ENCODE data around the gene KATNAL1. TPM values are rescaled to one million over a fixed set of nuclear protein-coding genes. Genes with fewer than 3 reads are reported as not detected.
A peak's percentile ranks its signal among the peaks of the same experiment; 100 is the strongest.

KATNAL1 gene
- total and polyA plus RNA-seq, 2 experiments from 2014 or later: 6.0 to 21.2 TPM

- Histone ChIP-seq H3K27ac (no peak overlapping the region), H3K4me3 (no peak overlapping the region), H3K36me3 (no peaks in the 10 kb centered on the region), H3K9me3 (ENCODE audit: low read depth) (no peaks in the 10 kb centered on the region), H3K4me1 (ENCODE audit: low read depth) (peaks cover under 1% of the 10 kb centered on the region), H3K27me3 (no peaks in the 10 kb centered on the region)
- DNase-seq (ENCODE audit: low read depth in 1 of 2, low spot score in 1 of 2): peak in 1 of 2 donors; percentile 80
- TF ChIP-seq CTCF (IDR thresholded peaks at IDR 0.05; ENCODE audit: low read depth, low read length): peak; percentile 54
These were observed 148.4 kb downstream of the KATNAL1 start for GRCh38 chr13:30158774-30159445.

GRCh38 chr13:30157616-30157993, 149.7 kb downstream of the KATNAL1 start:
- DNase-seq (ENCODE audit: low read depth in 1 of 2, low spot score in 1 of 2): no peak
- no peaks in the 10 kb centered on the region for H3K4me1 ChIP-seq (ENCODE audit: low read depth)
- H3K9me3 ChIP-seq (ENCODE audit: low read depth): no peaks in the 10 kb centered on the region
- no peaks in the 10 kb centered on the region for H3K27me3 ChIP-seq
- no peak for TF ChIP-seq CTCF (IDR thresholded peaks at IDR 0.05; ENCODE audit: low read depth, low read length)
- no peak overlapping the region for H3K4me3 ChIP-seq
- no peak overlapping the region for H3K27ac ChIP-seq
- no peaks in the 10 kb centered on the region for H3K36me3 ChIP-seq

GRCh38 chr13:30156826-30157615, 150.3 kb downstream of the KATNAL1 start:
- DNase-seq (ENCODE audit: low read depth in 1 of 2, low spot score in 1 of 2): no peak
- Histone ChIP-seq H3K36me3 (no peaks in the 10 kb centered on the region), H3K27me3 (no peaks in the 10 kb centered on the region), H3K9me3 (ENCODE audit: low read depth) (no peaks in the 10 kb centered on the region), H3K4me3 (no peak overlapping the region), H3K4me1 (ENCODE audit: low read depth) (no peaks in the 10 kb centered on the region), H3K27ac (no peak overlapping the region)
- no peak for TF ChIP-seq CTCF (IDR thresholded peaks at IDR 0.05; ENCODE audit: low read depth, low read length)

GRCh38 chr13:30156270-30156669, 151.1 kb downstream of the KATNAL1 start:
- Histone ChIP-seq H3K4me3 (no peak overlapping the region), H3K27me3 (no peaks in the 10 kb centered on the region), H3K9me3 (ENCODE audit: low read depth) (no peaks in the 10 kb centered on the region), H3K27ac (no peak overlapping the region), H3K4me1 (ENCODE audit: low read depth) (no peaks in the 10 kb centered on the region), H3K36me3 (no peaks in the 10 kb centered on the region)
- no peak for DNase-seq (ENCODE audit: low read depth in 1 of 2, low spot score in 1 of 2)
- TF ChIP-seq CTCF (IDR thresholded peaks at IDR 0.05; ENCODE audit: low read depth, low read length): no peak

GRCh38 chr13:30154931-30155330, 152.4 kb downstream of the KATNAL1 start:
- no peaks in the 10 kb centered on the region for H3K27me3 ChIP-seq
- no peak for TF ChIP-seq CTCF (IDR thresholded peaks at IDR 0.05; ENCODE audit: low read depth, low read length)
- no peak for DNase-seq (ENCODE audit: low read depth in 1 of 2, low spot score in 1 of 2)

More at GRCh38 chr13:30154931-30155330, 152.4 kb downstream of the KATNAL1 start:
- Histone ChIP-seq H3K4me3 (no peak overlapping the region), H3K9me3 (ENCODE audit: low read depth) (no peaks in the 10 kb centered on the region), H3K27ac (no peak overlapping the region), H3K36me3 (no peaks in the 10 kb centered on the region), H3K4me1 (ENCODE audit: low read depth) (no peaks in the 10 kb centered on the region)

Measured in cardiac muscle cell (in vitro differentiated cells and primary cell).